ENCODE measurements around the gene CSMD2.
A peak's percentile ranks its signal among the peaks of the same experiment; 100 is the strongest.

CSMD2 gene

DNA sequence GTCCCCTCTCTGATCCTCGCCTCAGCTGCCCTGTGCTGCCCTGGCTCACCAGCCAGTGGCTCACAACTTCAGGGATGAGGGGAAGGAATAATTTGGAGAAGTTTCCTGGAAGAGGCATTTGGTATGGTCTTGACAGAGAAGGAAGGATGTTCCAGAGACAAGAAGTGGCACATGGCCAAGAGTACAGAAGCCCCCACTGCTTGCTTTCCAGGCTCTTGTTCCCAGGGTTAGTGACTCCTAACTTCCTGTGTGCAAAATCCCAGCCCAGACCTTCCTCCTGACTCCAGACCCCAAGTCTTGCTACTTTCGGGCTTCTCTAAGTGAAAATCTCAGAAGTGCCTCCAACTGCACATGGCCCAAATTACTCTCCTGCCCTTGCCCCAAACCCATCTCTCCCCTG lies 215.5 kb downstream of the CSMD2 start:
- no peak for DNase-seq

GRCh38 chr1:33948291-33948690 lies 216.7 kb downstream of the CSMD2 start:
- no peak for DNase-seq

- DNase-seq = no peak
Observed at GRCh38 chr1:33946836-33947235, 218.2 kb downstream of the CSMD2 start.

GRCh38 chr1:33944846-33945245 lies 220.2 kb downstream of the CSMD2 start:
- no peak for DNase-seq

- peak; percentile 29 for DNase-seq
Observed at GRCh38 chr1:33943978-33944377, 221.1 kb downstream of the CSMD2 start.

- DNase-seq = no peak
Observed at GRCh38 chr1:33932871-33933270, 232.2 kb downstream of the CSMD2 start.

DNA sequence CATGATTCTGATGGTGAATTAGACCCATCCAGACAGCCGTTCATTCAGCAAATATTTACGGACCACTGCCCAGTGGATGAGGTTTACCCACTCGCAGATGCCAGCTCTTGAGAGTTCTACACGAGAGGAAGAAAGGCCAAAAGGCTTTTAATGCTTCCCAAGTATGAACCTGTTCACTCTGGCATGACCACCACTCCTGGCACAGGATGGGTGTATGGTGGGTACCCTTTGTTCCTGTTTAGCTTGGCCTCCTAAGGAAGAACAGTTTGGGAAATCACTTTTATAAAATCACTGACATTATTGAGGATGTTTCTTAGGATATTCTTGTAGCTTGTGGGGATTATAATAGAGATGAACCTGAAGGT lies 233.9 kb downstream of the CSMD2 start:
- DNase-seq = no peak

DNA sequence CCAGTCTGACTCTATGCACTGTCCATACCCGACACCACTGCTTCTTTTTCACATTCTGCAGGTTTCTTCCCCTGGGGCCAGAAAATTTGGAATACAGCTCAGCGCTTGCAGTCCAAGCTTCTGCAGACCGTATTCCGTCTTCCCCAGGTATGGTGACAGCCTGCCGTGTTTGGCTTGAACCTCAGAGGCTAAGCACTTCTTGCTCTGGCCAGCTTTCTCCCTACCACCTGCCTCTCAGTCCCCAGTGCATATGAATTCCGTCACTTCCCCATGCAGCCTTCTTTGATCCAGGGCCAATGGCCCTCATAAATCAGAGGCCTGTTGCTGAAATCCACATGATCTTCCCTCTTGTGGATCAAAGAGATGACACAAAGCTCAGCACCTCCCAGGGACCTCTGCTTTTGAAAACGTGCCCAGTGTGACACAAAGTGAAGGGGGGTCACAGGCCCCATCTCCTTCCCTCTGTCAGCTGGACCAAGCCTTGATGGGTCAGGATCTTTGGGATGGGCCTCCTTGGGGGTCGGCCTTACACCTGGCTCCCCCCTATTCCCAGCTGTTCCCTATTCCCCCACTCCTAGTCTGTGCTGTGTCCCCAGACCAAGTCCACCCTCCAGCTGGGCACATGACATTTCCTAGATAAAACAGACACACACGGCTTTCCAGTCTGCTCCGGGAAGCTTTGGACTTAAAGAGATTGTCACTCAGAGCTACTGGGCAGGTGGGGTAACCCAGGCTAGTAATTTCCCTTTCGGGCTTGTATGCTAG lies 234.5 kb downstream of the CSMD2 start:
- peak; percentile 21 for DNase-seq

DNA sequence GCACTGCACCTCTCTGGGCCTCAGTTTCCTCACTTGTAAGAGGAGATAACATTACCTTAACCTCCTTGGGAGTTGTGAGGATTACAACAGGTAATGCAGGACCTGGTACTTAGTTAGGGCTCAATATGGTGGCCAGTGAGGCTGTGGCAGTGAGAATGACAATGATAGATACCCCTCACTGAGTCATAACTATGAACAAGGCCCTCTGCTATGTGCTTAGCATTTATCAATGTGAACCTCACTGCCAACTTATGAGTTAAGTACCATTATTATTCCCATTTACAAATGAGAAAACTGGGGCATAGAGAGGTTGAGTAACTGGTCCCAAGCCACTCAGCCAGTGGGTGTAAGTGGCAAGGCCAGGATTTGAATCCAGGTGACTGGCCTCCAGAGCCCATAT lies 236.8 kb downstream of the CSMD2 start:
- DNase-seq = no peak

DNA sequence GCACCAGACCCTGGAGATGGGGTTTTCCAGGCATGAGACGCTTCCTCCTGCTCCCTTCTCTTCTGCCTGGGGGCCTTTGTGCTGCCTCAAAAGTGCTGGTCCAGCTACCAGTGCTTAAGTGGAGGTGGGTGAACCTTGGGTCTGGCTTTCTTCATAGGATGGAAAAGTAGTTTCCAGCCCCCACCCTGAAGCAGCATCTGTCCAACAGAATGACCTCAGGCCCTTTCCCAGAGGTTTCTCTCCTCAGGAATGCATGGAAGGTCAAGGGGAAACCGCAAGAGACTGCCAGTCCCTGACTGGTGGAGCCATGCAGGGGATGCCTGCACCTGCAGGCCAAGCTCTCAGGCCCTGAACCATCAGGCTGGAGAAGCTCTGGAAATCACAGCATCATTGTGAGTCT lies 237.3 kb downstream of the CSMD2 start:
- DNase-seq = no peak

DNA sequence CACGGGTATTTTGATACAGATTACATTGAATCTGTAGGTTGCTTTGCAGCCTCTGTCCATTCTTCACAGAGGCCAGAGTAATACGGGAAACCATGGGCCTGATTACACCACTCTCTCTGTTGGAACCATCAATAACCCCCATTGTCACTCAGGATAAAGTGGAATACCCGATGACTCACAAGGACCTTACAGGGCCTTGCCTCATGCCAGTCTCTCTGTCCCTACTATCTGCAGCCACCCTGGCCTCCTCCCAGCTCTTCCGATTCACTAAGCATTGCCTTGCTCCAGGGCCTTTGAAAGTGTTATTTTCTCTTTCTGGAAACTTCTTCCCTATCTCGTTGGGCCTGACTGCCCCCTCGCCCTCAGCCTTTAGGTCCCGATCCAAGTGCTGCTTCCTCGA lies 239.4 kb downstream of the CSMD2 start:
- DNase-seq = no peak

GRCh38 chr1:33921281-33921680 lies 243.7 kb downstream of the CSMD2 start:
- DNase-seq = no peak

GRCh38 chr1:33918368-33918767 lies 246.7 kb downstream of the CSMD2 start:
- DNase-seq = no peak

DNA sequence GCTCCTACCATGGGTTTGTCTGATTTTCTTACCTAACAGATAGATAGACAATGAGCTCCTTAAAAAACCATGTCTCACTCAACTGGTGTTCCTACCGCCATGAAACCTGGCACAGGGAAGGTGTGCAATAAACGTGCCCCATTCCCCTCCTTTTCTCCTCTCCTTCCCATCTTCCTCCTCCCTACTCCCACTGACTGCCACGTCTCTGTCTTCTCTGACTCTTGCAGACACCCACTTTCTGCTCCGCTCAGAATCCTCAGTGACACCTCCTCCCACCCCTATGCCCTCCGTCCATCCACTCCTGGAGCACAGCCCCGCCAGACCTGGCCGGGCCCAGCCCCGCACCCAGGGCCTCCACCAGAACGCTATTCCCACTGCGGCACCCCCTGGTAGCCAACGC lies 248.2 kb downstream of the CSMD2 start:
- DNase-seq = no peak

GRCh38 chr1:33914531-33914930 lies 250.5 kb downstream of the CSMD2 start:
- no peak for DNase-seq

GRCh38 chr1:33908324-33908956 lies 256.6 kb downstream of the CSMD2 start:
- no peak for DNase-seq

GRCh38 chr1:33906156-33906555 lies 258.9 kb downstream of the CSMD2 start:
- no peak for DNase-seq

DNA sequence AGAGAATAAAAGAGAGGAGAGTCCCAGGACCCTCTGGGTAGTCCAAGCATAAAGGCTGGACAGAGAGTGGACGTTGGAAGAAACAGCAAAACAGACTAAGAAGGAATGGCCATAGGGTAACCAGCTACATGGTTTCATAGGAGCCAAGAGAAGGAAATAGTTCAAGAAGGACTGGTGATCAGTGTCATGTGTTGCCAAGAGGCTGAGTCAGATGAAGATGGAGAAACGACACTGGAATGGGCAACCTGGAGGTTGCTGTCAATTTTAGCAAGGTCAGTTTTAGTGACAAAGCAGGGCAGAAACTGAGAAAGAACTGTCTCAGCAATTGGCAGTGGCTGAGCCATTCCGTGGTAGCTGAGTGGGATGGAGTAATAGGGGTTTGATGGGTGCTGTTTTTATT lies 259.8 kb downstream of the CSMD2 start:
- DNase-seq = no peak

- DNase-seq = no peak
Observed at GRCh38 chr1:33903210-33903589, 261.8 kb downstream of the CSMD2 start.

- DNase-seq = no peak
Observed at GRCh38 chr1:33902486-33903209, 262.4 kb downstream of the CSMD2 start.

DNA sequence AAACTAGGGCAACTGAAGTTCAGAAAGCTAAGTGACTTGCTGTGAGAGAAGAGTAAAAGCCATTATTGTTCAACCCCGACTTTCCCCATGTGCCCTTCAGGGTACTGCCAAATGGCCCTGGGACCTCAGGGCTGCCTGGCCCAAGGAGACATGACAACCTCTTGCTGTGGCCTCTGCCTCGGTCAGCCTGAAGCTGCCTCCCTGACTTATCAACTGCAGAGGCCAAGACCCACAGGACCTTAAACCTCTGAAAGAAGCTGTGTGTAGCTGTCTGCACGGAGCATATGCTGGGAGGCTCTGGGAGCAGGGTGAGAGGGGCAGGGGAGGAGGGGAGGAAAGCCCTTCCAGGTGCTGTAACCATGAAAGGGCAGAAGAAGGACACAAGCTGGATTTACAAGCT lies 265.3 kb downstream of the CSMD2 start:
- DNase-seq = no peak

DNA sequence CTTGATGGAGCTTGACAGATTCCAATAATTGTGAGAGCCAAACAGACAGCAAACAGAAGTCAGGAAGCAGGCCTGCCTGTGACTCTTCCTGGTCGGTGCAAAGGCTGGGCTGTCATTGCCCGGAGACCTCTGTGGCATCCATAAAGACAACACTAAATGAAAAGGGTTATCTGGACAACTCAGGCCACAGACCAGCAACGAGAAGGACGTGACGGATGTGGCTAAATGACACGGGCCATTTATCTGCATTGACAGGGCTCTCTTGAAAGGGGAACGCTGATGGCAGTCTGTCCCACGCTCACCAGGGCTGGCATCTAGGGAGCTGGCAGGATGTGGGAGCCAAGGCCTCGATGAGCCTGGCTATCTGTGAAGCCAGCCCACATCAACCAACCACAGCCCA lies 266.1 kb downstream of the CSMD2 start:
- no peak for DNase-seq

- no peak for DNase-seq
Observed at GRCh38 chr1:33898406-33898805, 266.6 kb downstream of the CSMD2 start.

DNA sequence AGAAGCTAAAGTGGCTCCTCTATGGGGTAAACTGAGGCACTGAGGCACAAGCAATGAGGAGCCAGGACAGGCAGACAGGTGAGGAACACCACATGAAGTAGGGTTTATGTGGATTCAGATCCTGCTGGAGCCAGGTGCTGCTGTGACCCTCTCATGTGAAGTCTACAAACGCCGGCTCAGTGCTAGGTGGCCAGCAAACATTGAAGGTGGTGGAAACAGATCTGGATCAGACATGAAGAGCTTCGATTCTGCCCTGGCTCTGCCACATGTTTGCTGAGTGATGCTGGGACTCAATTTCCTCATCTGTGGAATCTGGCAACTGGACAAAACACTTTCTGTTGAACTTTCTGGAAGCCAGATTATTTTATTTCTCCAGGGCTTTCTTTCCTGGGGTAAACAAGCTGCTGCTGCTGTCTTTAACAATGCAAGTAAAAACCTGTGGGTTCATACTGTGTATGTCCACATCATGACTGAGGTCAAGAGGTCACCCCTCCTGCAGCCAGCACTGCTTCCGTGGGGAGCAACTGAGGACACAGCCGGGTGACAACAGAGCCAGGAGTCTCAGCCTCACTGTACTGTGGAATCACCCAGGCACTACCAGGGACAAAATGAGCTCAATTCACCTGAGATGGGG lies 267.8 kb downstream of the CSMD2 start:
- no peak for DNase-seq
